ENCODE measurements around the gene CCR5.

GRCh38 chr3:46383211-46383950 is 12.6 kb downstream of the CCR5 start:
- TF ChIP-seq CTCF (IDR thresholded peaks at IDR 0.05; ENCODE audit: low read length) (no peak), EZH2 (IDR thresholded peaks at IDR 0.05; ENCODE audit: borderline replicate concordance, low read length) (no peak)
